C4-2B (cell line): ENCODE data around the gene IQGAP2.

Experiments
- ZFX ChIP-seq: fragments of 450-650 bp; IDR thresholded peaks from 2 replicates; pipeline ENCODE4 v1.6.1; 2017
- TF ChIP-seq, protein P1 (sequence below): fragments of 450-650 bp; conservative IDR thresholded peaks from 2 replicates; pipeline ENCODE4 v1.5.1; 2017; ENCODE audit warnings: mild to moderate bottlenecking

- TF ChIP-seq, protein P1, sequence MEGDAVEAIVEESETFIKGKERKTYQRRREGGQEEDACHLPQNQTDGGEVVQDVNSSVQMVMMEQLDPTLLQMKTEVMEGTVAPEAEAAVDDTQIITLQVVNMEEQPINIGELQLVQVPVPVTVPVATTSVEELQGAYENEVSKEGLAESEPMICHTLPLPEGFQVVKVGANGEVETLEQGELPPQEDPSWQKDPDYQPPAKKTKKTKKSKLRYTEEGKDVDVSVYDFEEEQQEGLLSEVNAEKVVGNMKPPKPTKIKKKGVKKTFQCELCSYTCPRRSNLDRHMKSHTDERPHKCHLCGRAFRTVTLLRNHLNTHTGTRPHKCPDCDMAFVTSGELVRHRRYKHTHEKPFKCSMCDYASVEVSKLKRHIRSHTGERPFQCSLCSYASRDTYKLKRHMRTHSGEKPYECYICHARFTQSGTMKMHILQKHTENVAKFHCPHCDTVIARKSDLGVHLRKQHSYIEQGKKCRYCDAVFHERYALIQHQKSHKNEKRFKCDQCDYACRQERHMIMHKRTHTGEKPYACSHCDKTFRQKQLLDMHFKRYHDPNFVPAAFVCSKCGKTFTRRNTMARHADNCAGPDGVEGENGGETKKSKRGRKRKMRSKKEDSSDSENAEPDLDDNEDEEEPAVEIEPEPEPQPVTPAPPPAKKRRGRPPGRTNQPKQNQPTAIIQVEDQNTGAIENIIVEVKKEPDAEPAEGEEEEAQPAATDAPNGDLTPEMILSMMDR = no peak
- no peak for TF ChIP-seq ZFX
These were observed 5.9 kb upstream of the IQGAP2 start for GRCh38 chr5:76397200-76397599.
